Retina (tissue), 1 donor: Measurements from ENCODE around the gene NPAP1.
"Not testable (repeated sequence)": the region's sequence is repeated elsewhere in the genome, so short reads cannot be mapped to it uniquely, and the experiment has no call there.

Experiments
- DNase-seq: peaks from one replicate; pipeline ENCODE4 v3.0.0-alpha.2; 2016

NPAP1 gene, protein sequence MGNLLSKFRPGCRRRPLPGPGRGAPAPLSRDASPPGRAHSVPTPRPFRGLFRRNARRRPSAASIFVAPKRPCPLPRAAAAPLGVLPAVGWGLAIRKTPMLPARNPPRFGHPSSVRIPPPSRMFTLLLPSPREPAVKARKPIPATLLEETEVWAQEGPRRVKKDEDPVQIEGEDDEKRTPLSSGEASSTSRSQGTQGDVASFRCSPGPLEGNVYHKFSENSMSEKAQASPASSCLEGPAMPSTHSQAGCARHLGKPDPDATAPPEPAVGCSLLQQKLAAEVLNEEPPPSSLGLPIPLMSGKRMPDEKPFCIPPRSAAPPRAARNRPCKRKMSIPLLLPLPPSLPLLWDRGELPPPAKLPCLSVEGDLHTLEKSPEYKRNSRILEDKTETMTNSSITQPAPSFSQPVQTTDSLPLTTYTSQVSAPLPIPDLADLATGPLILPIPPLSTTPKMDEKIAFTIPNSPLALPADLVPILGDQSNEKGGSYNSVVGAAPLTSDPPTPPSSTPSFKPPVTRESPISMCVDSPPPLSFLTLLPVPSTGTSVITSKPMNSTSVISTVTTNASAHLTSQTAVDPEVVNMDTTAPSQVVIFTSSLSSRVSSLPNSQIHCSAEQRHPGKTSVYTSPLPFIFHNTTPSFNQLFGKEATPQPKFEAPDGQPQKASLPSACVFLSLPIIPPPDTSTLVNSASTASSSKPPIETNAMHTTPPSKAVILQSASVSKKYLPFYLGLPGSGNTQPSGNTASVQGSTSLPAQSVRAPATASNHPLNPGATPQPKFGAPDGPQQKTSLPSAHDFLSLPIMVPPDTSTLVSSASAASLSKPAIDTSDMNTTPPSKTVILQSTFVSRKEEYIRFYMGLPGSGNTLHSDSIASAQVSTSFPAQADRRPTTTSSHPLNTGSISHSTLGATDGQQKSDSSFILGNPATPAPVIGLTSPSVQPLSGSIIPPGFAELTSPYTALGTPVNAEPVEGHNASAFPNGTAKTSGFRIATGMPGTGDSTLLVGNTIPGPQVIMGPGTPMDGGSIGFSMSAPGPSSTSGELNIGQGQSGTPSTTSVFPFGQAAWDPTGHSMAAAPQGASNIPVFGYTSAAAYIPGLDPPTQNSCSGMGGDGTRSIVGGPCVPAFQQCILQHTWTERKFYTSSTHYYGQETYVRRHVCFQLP

DNA sequence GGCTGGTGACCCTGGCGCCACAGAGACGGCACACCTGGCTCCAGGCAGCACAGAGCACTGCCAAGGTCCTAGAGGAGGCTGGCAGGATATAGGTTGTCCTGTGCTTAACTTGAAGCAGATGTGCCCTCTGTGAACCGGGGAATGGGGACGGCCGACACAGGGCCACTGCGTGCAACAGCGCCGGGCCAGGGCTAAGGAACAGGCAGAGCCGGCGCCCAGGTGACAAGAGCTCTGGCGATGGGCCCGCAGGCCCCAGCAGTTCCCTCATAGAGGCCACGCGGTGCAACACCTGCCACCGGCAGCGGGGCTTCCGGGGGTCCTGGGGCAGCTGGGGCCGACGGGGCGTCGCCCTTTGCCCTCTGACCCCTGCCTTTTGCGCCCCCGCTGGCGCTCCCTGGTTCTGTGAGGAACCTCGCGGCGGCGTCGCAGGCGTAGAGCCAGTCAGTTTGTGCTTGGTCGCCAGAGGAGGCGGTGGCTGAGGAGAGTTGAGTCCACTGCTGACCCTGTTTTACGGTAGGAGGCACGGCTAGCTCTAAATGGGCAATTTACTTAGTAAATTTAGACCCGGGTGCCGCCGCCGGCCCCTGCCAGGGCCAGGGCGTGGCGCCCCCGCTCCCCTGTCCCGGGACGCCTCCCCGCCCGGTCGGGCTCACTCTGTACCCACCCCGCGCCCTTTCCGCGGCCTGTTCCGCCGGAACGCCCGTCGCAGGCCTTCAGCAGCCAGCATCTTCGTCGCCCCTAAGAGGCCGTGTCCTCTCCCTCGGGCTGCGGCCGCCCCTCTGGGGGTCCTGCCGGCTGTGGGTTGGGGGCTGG lies at the start of gene NPAP1:
Gene NPAP1 (plus strand): TSS at position 444 of the 813 bp plus-strand sequence. CDS start 93 bp downstream, at position 537.
- DNase-seq: no peak

DNA sequence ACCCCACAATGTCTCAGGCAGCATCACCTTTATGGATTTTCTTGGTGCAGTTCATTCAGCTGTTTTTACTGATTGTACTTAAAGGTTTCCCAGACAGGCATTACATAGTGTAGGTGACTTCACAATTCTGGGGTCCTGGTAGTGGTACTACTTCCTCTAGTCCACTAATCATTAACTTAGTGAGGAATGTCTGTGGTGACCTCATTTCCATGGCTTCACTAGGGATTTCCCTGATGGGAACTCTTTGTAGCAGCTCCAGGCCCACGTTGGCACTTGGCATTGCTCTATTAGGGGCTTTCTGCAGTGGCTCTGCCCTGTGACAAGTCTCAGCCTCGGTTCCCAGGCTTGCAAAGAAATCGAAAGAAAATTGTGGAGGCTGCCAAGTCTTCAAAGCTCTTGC lies 48.1 kb upstream of the NPAP1 start:
- DNase-seq: no peak

DNA sequence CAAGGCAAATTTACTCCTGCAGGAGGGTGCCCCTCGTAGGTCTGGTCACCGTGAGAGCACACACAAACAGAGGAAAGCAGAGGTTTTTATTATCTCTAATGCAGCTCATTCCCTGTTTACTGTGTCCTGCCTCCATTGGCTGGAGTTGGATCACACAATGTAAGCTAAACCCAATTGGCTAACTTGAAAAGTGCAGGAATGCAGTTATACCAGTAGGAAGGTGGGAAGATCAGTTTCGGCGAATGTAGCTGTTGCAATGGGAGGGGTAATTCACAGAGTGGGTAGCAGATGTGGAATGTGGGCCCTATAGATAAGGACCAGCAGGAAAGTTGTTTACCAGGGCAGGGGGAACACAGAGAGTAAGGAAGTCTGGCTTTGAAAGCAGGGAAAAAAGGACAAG lies 42.5 kb upstream of the NPAP1 start:
- DNase-seq: no peak

DNA sequence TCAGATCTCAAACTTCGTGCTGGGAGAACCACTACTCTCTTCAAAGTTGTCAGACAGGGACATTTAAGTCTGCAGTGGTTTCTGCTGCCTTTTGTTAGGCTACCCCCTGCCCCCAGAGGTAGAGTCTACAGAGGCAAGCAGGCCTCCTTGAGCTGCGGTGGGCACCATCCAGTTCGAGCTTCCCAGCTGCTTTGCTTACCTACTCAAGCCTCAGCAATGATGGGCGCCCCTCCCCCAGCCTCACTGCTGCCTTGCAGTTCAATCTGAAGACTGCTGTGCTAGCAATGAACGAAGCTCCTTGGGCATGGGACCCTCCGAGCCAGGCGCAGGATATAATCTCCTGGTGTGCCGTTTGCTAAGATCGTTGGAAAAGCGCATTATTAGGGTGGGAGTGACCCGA lies 36.2 kb upstream of the NPAP1 start:
- not testable (repeated sequence) for DNase-seq

DNA sequence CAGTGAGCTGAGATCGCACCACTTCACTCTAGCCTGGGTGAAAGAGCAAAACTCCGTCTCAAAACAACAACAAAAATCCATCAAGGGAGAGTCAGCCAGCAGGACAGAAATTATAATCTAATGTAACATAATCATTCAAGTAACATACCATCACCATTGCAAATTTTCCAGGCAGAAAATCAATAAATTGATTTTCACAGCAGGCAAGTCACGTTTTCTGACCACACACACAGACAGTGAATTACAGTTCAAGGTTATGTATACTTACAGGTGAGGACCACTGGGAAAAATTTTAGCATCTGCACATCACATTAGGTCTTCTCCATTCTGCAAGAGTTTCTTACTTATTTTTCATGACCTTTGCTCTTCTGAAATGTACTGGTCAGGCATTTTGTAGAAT lies 29.9 kb upstream of the NPAP1 start:
- no peak for DNase-seq

DNA sequence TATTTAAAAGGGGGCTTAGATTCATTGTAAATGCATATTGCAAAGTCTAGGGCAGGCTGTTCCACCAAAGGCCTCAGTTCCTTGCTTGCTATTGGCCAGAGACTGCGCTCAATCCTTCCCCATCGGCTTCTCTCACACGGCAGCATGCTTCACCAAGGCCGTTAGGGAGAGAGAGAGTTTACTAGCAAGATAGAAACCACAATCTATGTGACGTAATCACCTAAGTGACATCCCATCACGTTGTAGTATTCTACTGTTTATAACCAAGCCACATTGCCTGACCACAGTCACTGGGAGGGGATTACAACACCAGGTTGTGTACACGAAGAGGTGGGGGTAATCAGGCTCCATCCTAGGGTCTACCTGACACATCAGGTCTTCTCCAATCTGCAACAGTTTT lies 16.0 kb upstream of the NPAP1 start:
- no peak for DNase-seq

DNA sequence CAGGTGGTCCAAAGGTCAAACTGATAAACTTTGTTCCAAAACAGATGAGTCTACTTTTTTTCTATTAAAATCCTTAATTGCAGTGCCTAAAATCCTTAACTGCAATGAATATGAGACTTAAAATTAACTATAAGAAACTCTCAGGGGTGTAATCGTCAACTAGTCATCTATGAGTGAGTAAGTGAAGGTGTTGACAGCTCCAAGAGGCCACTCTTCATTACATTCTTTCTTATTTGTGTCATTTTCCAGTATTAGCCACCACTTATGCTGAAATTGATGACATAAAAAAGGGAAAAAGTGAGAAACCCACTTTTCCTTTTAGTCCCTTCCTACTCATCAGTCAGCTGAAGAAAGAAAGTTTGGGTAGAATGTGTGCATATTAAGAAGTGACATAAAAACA lies 12.6 kb upstream of the NPAP1 start:
- DNase-seq: no peak

DNA sequence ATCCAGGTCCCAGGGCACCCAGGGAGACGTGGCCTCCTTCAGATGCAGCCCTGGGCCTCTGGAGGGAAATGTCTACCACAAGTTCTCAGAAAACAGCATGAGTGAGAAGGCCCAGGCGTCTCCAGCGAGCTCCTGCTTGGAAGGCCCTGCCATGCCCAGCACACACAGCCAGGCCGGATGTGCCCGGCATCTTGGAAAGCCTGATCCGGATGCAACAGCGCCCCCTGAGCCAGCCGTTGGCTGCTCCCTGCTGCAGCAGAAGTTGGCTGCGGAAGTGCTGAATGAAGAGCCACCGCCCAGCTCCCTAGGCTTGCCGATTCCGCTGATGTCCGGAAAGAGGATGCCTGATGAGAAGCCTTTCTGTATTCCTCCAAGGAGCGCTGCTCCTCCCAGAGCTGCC lies 856 bp downstream of the NPAP1 start:
- DNase-seq: no peak

DNA sequence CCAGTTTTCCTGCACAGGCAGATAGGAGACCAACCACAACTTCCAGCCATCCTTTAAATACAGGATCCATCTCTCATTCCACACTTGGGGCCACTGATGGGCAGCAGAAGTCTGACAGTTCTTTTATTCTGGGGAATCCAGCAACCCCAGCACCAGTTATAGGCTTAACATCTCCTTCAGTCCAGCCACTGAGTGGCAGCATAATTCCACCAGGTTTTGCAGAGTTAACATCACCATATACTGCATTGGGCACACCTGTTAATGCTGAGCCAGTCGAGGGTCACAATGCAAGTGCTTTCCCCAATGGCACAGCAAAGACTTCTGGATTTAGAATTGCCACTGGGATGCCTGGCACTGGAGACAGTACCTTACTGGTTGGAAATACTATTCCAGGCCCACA lies 2.9 kb downstream of the NPAP1 start:
- DNase-seq: no peak

DNA sequence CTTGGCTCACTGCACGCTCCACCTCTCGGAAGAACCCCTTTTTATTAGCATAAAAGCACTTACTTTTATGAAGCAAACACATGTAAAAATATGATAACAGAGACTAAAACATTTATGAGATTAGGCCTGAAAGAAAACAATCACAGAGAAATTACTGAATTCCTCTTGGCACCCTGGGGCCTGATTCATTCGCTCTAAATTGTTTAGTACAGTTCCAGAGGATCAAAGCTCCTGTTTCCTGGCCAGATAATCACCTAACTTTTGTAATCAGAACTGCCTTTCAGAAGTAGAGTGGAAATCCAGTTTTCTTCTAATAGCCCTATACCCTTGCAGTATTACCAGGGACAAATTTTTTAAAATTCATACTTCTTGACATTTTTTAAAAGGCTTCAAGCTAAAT lies 6.4 kb downstream of the NPAP1 start:
- DNase-seq: no peak

DNA sequence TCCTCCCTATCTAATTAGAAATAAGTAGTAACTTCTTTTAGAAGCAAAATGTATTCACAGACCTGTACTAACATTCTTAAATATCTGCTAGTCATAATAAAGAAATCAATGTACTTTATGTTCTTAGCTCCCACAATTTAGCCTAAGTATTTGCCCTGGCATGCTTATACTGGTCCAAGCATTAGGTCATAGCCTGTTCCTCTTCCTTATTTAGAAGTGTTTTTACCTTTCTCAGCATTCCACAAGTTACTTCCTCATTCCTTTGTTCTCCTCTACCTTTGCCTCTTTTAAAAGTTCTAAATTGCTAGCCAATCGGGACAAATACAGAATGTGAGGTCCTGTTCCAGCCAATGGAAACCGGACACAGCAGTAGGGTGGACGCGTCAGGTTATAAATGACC lies 7.3 kb downstream of the NPAP1 start:
- not testable (repeated sequence) for DNase-seq

DNA sequence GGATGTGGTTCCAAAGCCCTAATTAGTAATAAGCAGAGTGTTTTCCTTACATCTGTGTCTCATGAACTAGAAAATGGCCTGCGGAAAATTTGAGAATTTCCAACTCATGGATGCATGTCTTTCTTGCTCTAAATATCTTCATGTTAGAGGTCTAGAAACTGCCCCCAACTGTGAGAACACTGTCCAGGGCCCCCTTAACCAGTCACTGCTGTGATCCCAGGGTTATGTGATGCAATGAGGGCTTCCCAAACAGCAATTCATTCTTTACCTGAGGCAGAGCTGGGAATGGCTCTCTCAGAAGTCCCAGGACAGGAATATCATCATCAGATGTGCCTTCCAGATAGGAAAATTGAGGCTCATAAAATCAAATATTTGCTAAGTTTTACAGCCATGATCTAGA lies 8.2 kb downstream of the NPAP1 start:
- no peak for DNase-seq

DNA sequence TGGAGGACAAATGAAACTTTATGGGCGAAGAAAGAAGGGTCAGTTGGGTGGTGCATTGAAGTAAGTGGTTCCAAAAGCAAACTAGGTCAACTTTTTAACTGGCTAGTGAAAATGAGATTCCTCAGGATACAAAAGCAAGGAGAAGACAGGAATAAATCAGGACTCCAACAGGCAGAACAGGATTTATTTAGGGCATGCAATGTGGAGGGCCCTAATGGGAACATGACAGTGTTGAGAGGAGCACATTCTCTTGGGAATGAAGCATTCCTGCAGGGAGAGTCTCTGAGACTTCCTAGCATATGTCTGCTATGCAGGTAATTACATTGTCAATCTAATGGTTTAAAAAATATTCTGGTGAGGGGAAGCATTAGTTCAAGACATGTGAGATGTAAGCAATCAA lies 8.7 kb downstream of the NPAP1 start:
- DNase-seq: no peak

DNA sequence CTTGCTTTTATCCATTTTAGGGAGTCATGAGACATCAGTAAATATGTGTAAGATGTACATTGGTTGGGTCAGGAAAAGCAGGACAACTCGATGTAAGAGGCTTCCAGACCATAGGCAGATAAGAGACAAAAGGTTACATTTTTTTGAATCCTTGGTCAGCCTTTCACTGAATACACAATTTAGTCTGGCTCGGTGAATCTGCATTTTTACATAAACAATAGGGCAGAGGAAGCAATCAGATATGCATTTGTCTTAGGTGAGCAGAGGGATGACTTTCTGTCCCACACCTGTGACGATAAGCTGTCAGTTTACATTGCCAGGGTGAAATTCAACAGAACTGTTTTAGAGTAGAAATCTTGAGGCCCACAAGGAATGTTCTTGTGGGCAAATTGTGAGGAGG lies 20.6 kb downstream of the NPAP1 start:
- no peak for DNase-seq

DNA sequence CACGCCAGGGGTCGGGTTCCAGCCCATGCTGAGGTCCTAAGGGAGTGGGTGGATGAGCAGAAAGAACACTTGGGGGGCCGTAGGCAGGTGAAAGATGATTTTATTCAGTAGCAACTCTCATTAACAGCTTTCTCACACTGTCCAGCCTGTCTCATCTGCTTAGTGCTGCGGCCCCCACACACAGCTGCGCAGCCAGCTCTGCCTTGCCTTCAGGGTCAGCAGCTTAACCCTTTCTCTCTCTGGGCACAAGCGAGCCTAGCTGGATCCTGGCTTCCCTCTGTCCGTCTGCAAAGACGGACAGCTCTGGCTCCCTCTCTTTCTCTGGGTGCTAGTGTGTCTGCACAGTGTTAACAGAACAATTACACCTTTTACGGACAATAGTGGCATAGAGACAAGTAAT lies 21.3 kb downstream of the NPAP1 start:
- DNase-seq: peak; percentile 18

DNA sequence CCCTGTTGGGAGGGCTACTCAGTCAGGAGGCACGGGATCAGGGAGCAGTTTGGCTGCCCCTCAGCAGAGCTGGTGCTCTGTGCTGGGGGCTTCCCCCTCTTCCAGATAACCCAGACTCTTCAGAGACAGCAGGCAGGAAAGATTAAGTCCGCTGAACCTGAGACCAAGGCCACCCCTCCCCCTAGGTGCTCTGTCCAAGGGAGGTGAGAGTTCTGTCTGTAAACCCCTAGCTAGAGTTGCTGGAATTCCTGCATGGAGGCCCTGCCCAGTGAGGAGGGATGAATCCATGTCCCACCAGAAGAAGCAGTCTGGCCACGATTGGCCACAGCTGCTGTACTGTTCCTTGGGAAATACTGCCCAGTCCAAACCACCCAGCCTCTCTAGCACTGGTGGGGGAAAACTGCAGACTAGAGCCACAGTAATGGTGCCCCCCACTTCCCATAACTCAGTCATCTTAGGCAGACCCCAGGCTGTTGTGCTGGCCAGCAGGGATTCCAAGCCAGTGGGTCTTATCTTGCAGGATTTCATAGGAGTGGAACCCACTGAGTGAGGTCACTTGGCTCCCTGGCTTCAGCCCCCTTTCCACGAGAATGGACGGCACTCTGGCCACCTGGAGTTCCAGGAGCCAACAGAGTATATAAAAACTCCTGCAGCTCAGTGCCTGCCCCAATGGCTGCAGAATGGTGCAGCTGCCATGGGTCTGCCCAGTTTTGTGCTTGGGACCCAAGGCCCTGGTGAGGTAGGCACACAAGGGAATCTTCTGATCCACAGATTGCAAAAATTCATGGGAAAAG lies 42.9 kb downstream of the NPAP1 start:
- no peak for DNase-seq

DNA sequence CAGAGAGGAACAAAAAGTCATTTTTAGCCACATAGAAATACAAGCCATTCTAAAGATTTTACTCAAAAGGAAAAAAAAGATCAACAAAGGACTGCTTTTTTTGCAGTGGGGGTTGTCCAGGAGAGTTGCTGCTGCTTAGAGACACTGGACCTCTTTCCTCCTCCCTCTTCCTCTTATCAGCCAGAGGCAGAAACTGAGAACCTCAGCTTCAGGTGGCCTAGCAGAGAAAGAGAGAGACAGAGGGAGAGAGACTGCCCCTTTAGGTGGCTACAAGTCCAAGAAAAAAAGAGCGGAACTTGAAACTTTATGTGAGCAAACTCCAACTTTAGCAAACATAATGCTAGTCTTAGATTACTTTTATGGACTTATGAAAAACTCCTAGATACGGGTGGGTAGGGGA lies 54.2 kb downstream of the NPAP1 start:
- no peak for DNase-seq
